AG04449 (cell line): ENCODE measurements around the gene SH3GL1.

Experiments used
- CTCF ChIA-PET: fragments of 350-600 bp; formaldehyde crosslinking; extraction: SDS; loops from one replicate; lab custom pipeline; 2021; ENCODE audit warnings: antibody characterized with exemption; lab: Yijun Ruan, JAX
- POLR2A ChIA-PET: fragments of 400-600, 350-600 bp; formaldehyde crosslinking; extraction: SDS; loops from one replicate; lab custom pipeline; 2020; ENCODE audit warnings: antibody characterized with exemption, inconsistent platforms; lab: Yijun Ruan, JAX
- DNase-seq: peaks from one replicate; pipeline ENCODE4 v3.0.0-alpha.2; 2010; ENCODE audit warnings: low read depth, low spot score
- H3K4me3 ChIP-seq: 2 replicates; pipeline ENCODE4 v1.5.1; 2011; ENCODE audit warnings: low read depth, mild to moderate bottlenecking, control low read depth, low read length
- CTCF ChIP-seq: IDR thresholded peaks from one replicate; pipeline ENCODE4 v1.5.1; 2011; ENCODE audit warnings: mild to moderate bottlenecking, moderate library complexity, low read length, control low read depth, inconsistent platforms; ENCODE audit not compliant: insufficient read depth; ENCODE audit errors: missing control alignments

The SH3GL1 gene

GRCh38 chr19:4328243-4328990, 71.9 kb downstream of the SH3GL1 start:
- peak overlapping the region; percentile 72 for H3K4me3 ChIP-seq
- peak; percentile 65 for DNase-seq
- ChIA-PET POLR2A (interaction anchor here (1.1 kb wide), 1 partner anchor 14 kb away, joined by 6 read pairs; the partner anchor contains the start of gene MPND), CTCF (interaction anchor here (0.9 to 1.0 kb wide), 2 partner anchors 15 to 24 kb away, joined by 3 to 6 read pairs; partner anchors contain the start of gene MPND)
- no peak for TF ChIP-seq CTCF

- ChIA-PET CTCF (interaction anchor here (0.9 to 1.0 kb wide), 2 partner anchors 15 to 25 kb away, joined by 3 to 6 read pairs; partner anchors contain the start of gene MPND), POLR2A (interaction anchor here (1.1 kb wide), 1 partner anchor 15 kb away, joined by 6 read pairs; the partner anchor contains the start of gene MPND)
- no peak for TF ChIP-seq CTCF
- H3K4me3 ChIP-seq = peak overlapping the region; percentile 56
- DNase-seq = no peak
Observed at GRCh38 chr19:4327877-4328242, 72.5 kb downstream of the SH3GL1 start.

GRCh38 chr19:4327252-4327876, 73.0 kb downstream of the SH3GL1 start:
- peak overlapping the region; percentile 56 for H3K4me3 ChIP-seq
- POLR2A ChIA-PET = interaction anchor here (1.1 kb wide), 1 partner anchor 15 kb away, joined by 6 read pairs; the partner anchor contains the start of gene MPND
- TF ChIP-seq CTCF = no peak
- no peak for DNase-seq
- CTCF ChIA-PET = interaction anchor here (0.9 to 1.0 kb wide), 2 partner anchors 16 to 25 kb away, joined by 3 to 6 read pairs; partner anchors contain the start of gene MPND

- POLR2A ChIA-PET = no interaction called here
- CTCF ChIA-PET = no interaction called here
- no peak for TF ChIP-seq CTCF
- DNase-seq = no peak
- H3K4me3 ChIP-seq = peak overlapping the region; percentile 23
Observed at GRCh38 chr19:4326837-4327251, 73.5 kb downstream of the SH3GL1 start.

GRCh38 chr19:4326215-4326836, 74.0 kb downstream of the SH3GL1 start:
- no peak for DNase-seq
- peak overlapping the region; percentile 23; the same call in 1 of the 2 replicates for H3K4me3 ChIP-seq
- no peak for TF ChIP-seq CTCF
- ChIA-PET POLR2A (no interaction called here), CTCF (no interaction called here)

GRCh38 chr19:4324228-4324627, 76.1 kb downstream of the SH3GL1 start:
- DNase-seq = no peak
- POLR2A ChIA-PET = no interaction called here
- CTCF ChIA-PET = no interaction called here

More at GRCh38 chr19:4324228-4324627, 76.1 kb downstream of the SH3GL1 start:
- H3K4me3 ChIP-seq = no peak overlapping the region
- no peak for TF ChIP-seq CTCF
